Activated effector memory CD4-positive, alpha-beta T cell treated with Interleukin-2 at 50 U/mL for 16 hours (primary cell): Measurements from ENCODE around the gene LCNL1.
"Not testable (repeated sequence)": the region's sequence is repeated elsewhere in the genome, so short reads cannot be mapped to it uniquely, and the experiment has no call there.

ENCODE experiments used
- DNase-seq: peaks from one replicate; pipeline ENCODE4 v3.0.0-alpha.2; 2020

LCNL1 gene

GRCh38 chr9:137028263-137029057 is 45.7 kb downstream of the LCNL1 start:
- DNase-seq = peak; percentile 60

DNA sequence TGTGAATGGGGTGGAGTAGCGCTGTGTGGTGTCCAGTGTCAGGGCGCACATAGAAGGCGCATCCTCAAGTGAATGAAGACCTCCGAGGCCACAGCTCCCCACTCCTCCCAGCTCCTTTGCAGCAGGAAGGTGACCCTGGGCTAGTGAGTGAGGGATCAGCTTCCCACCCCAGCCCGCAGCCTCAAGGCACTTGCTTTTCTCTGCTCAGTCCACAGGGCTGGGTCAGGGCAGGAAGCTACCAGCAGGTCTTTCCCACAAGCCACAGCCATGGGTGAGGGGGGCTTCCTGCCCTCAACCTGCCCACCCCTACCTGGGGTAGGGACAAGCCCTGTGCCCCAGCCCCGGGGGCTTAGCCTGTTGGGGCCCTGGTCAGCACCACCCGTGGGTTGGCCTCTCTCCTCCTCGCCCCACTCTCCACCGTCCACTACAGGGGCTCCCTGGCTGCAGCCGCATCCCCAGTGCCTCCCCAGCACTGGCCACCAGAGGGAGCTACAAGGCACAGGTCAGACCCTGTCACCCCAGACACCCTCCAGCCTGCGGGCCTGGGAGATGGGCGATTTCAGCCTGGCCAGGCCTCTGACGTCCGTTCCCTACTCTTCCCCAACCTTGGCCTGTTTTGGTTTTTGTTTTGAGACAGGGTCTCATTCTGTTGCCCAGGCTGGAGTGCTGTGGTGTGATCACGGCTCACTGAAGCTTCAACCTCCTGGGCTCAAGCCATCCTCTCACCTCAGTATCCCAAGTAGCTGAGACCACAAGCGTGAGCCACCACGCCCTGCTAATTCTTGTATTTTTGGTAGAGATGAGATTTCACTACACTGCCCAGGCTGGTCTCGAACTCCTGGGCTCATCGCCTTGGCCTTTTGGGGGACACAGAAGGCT is 46.5 kb downstream of the LCNL1 start:
- peak; percentile 61 for DNase-seq

DNA sequence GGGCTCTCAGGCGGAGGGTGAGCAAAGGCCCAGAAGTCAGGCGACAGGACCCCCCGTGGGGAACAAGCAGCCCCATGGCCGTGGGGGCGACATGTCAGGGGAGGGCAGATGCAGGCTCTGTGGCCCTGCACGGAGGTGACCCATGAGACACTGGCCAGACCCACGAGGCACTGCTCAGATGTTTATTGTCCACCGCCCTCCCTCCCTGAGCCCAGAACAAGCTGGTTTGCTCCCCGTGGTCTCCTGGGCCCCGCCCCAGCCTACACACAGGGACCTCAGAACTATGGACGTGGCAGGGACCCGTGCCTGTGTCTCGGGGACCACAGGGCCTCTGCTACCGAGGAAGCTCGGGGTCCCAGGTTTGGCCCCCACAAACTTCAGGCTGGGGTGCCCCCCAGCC is 47.2 kb downstream of the LCNL1 start:
- DNase-seq = no peak

GRCh38 chr9:137030538-137031527 is 48.0 kb downstream of the LCNL1 start:
- peak; percentile 37 for DNase-seq

DNA sequence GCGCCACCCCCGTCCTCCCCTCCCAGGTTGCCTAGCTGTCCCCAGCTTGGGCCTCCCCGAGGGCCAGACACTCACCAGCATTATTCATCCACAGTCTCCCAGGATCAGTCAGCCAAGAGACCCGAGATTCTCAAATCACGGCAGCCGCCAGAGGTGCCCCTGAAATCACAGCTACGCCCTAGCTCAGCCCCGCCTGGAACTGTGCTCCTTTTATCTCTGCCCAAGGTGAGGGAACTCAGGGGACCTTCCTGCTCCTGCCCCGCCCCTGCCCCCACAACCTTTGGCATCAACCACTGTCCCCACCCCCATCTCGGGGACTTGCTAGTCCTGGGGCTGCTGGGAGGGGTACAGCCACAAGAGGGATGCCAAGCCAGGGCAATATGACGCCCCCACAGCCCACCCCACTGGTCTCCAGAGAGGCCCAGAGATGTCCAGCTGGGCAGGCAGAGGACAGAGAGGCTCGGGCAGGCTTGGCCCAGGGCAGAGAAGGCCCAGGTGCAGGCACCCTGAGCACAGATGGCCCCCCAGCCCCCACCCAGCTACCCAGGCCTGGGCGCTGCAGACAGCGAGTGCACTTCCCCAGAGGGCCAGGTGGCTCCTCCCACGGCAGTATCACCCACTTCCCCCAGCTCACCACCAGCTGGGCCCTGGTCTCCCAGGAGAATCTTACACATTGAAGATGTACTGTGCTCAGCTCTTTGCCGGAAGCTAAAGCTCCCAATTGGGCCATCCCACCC is 49.3 kb downstream of the LCNL1 start, which contains the start of gene FUT7:
TSS of gene FUT7 (minus strand) at position 185 of the 737 bp plus-strand sequence. CDS start at position 88, 97 bp downstream.
- peak; percentile 27 for DNase-seq

DNA sequence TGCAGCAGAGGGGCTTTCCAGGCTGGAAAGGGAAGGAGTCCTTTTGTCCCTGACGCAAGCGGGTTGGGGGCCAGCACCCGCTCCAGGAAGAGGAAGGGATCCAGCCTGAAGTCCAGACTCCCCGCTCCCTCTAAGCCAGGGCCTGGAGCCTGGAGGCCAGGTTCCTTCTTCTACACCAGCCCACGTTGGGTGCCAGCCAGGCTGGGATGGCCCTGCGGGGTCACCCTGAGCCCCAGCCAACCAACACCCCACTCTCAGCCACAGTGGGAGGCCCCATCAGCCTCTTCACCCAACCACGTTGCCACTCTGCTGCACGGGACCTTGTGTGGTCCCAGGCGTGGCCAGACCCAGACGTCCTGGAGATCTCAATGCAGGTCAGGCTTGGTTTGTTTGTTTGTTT is 50.1 kb downstream of the LCNL1 start:
- DNase-seq = no peak

DNA sequence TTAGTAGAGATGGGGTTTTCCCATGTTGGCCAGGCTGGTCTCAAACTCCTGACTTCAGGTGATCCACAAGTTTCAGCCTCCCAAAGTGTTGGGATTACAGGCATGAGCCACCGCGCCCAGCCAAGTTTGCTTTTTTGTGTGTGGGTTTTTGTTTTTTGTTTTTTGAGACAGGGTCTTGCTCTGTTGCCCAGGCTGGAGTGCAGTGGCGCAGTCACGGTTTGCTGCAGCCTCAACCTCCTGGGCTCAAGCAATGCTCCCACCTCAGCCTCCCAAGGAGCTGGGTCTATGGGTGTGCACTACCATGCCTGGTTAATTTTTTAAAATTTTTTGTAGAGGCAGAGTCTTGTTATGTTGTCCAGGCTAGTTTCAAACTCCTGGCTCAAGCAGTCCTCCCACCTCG is 50.7 kb downstream of the LCNL1 start:
- not testable (repeated sequence) for DNase-seq

GRCh38 chr9:137034039-137034708 is 51.4 kb downstream of the LCNL1 start:
- no peak for DNase-seq

GRCh38 chr9:137034709-137035506 is 52.1 kb downstream of the LCNL1 start:
- DNase-seq = peak; percentile 78
